ENCODE data around the gene BST2.

- TF ChIP-seq CTCF (IDR thresholded peaks at IDR 0.05) (no peak), POLR2A (IDR thresholded peaks at IDR 0.05) (no peak), POLR2AphosphoS5 (IDR thresholded peaks at IDR 0.05) (no peak)
Observed at GRCh38 chr19:17415121-17415520, 9.7 kb upstream of the BST2 start.

Data from prostate gland (tissue), 2 donors.